Measurements from ENCODE around the gene PAX8. TPM values are rescaled to one million over a fixed set of nuclear protein-coding genes. Genes with fewer than 3 reads are reported as not detected.

Gene PAX8
- total RNA-seq, 1 experiment from 2014 or later: 0.15 TPM

DNA sequence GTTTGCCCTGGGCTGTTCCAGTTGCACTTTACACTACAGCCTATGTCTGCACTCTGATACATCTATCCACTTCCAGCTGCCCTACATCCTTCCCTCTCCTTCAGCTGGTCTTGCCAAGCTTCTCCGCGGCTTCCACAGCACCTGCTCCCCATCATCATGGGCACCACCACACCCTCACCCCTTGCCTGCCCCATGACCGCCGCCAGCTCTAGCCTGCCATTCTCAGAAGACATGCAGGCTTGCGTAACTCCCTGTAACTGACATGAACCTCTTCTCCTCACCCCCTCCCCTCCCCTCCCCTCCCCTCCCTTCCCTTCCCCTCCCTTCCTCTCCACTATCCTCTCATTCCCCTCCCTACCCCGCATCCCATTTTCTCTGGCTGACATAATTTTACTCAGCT lies 46.0 kb downstream of the PAX8 start:
- TF ChIP-seq, protein P1, sequence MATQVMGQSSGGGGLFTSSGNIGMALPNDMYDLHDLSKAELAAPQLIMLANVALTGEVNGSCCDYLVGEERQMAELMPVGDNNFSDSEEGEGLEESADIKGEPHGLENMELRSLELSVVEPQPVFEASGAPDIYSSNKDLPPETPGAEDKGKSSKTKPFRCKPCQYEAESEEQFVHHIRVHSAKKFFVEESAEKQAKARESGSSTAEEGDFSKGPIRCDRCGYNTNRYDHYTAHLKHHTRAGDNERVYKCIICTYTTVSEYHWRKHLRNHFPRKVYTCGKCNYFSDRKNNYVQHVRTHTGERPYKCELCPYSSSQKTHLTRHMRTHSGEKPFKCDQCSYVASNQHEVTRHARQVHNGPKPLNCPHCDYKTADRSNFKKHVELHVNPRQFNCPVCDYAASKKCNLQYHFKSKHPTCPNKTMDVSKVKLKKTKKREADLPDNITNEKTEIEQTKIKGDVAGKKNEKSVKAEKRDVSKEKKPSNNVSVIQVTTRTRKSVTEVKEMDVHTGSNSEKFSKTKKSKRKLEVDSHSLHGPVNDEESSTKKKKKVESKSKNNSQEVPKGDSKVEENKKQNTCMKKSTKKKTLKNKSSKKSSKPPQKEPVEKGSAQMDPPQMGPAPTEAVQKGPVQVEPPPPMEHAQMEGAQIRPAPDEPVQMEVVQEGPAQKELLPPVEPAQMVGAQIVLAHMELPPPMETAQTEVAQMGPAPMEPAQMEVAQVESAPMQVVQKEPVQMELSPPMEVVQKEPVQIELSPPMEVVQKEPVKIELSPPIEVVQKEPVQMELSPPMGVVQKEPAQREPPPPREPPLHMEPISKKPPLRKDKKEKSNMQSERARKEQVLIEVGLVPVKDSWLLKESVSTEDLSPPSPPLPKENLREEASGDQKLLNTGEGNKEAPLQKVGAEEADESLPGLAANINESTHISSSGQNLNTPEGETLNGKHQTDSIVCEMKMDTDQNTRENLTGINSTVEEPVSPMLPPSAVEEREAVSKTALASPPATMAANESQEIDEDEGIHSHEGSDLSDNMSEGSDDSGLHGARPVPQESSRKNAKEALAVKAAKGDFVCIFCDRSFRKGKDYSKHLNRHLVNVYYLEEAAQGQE (IDR thresholded peaks at IDR 0.05; ENCODE audit: insufficient read depth in 1 of 2, low read depth in 2 of 2, low read length in 1 of 2): no peak
- TF ChIP-seq POLR2AphosphoS5 (IDR thresholded peaks at IDR 0.05; ENCODE audit: low read depth, low read length): no peak
- TF ChIP-seq CTCF (IDR thresholded peaks at IDR 0.05): no peak
- no peak for TF ChIP-seq TCF7L2 (IDR thresholded peaks at IDR 0.05; ENCODE audit: low read depth, low read length)
- no peak for TF ChIP-seq SIN3A (IDR thresholded peaks at IDR 0.05; ENCODE audit: borderline replicate concordance, insufficient read depth, low read depth, low read length)
- BruUV-seq (replicated peaks): no TSS peak
- no peak overlapping the region for H3K27ac ChIP-seq (ENCODE audit: low read length)
- DNase-seq (ENCODE audit: low read depth, low spot score): no peak
- no peak for ATAC-seq
- no peak overlapping the region for H3K4me3 ChIP-seq (ENCODE audit: low read depth in 2 of 2, low read length in 2 of 2)
- ChIA-PET CTCF (no interaction called here), POLR2A (no interaction called here)
- H3K9me3 ChIP-seq (ENCODE audit: control insufficient read depth, insufficient read depth, low read depth, low read length): no peaks in the 10 kb centered on the region
- no peaks in the 10 kb centered on the region for H3K4me1 ChIP-seq (ENCODE audit: control insufficient read depth, insufficient read depth, low read length)
- no peaks in the 10 kb centered on the region for H3K36me3 ChIP-seq (ENCODE audit: control insufficient read depth, insufficient read depth, low read length)
- no peaks in the 10 kb centered on the region for H3K27me3 ChIP-seq (ENCODE audit: control insufficient read depth, insufficient read depth, low read length)
- intact Hi-C loops (cut with micrococcal nuclease; ENCODE audit: unreplicated experiment) (no loop called here), in situ Hi-C loops (cut with HindIII; ENCODE audit: low pct_unique_long_range_greater_than_20kb, low sequenced_read_pairs) (no loop called here)

- Histone ChIP-seq H3K36me3 (ENCODE audit: control insufficient read depth, insufficient read depth, low read length) (no peaks in the 10 kb centered on the region), H3K27me3 (ENCODE audit: control insufficient read depth, insufficient read depth, low read length) (no peaks in the 10 kb centered on the region), H3K9me3 (ENCODE audit: control insufficient read depth, insufficient read depth, low read depth, low read length) (no peaks in the 10 kb centered on the region), H3K27ac (ENCODE audit: low read length) (no peak overlapping the region), H3K4me1 (ENCODE audit: control insufficient read depth, insufficient read depth, low read length) (no peaks in the 10 kb centered on the region; the same call in 1 of the 2 replicates), H3K4me3 (ENCODE audit: low read depth in 2 of 2, low read length in 2 of 2) (no peak overlapping the region)
- DNase-seq (ENCODE audit: low read depth, low spot score) (no peak), ATAC-seq (no peak)
- POLR2A ChIA-PET: interaction anchor here (0.7 kb wide), 1 partner anchor 46 kb away, joined by 3 read pairs; no protein-coding TSS in a partner anchor
- intact Hi-C loops (cut with micrococcal nuclease; ENCODE audit: unreplicated experiment) (no loop called here), in situ Hi-C loops (cut with HindIII; ENCODE audit: low pct_unique_long_range_greater_than_20kb, low sequenced_read_pairs) (no loop called here)
- TF ChIP-seq SIN3A (IDR thresholded peaks at IDR 0.05; ENCODE audit: borderline replicate concordance, insufficient read depth, low read depth, low read length) (no peak), TCF7L2 (IDR thresholded peaks at IDR 0.05; ENCODE audit: low read depth, low read length) (no peak), POLR2AphosphoS5 (IDR thresholded peaks at IDR 0.05; ENCODE audit: low read depth, low read length) (no peak), CTCF (IDR thresholded peaks at IDR 0.05) (no peak)
- TF ChIP-seq, protein P1 (IDR thresholded peaks at IDR 0.05; ENCODE audit: insufficient read depth in 1 of 2, low read depth in 2 of 2, low read length in 1 of 2): no peak
- CTCF ChIA-PET: no interaction called here
- BruUV-seq (replicated peaks): no TSS peak
Measured at GRCh38 chr2:113232123-113232522, 46.6 kb downstream of the PAX8 start.

Measured in Panc1 (cell line).